ENCODE data around the gene THSD7B. TPM values are rescaled to one million over a fixed set of nuclear protein-coding genes. Genes with fewer than 3 reads are reported as not detected.
A peak's percentile ranks its signal among the peaks of the same experiment; 100 is the strongest.

The THSD7B gene
- not detected for total RNA-seq
- not detected for total RNA-seq (2013)
- 0 to 0.14 (median 0) reads per million in 29 experiments for total RNA-seq

- POLR2A ChIA-PET, result no interaction called here
- H3K36me3 ChIP-seq (ENCODE audit: control insufficient read depth in 2 of 2, extremely low read depth in 1 of 2, insufficient read depth in 1 of 2, low read length in 1 of 2), result no peaks in the 10 kb centered on the region
- Mint-ChIP-seq H3K36me3 (no peaks in the 10 kb centered on the region), H3K9me3 (peaks cover 0 to 6% (median 0%) of the 10 kb centered on the region in 3 donors), H3K27me3 (peaks cover 63 to 71% of the 10 kb centered on the region in 2 donors), H3K4me1 (peaks cover 3 to 12% (median 5%) of the 10 kb centered on the region in 3 donors), H3K4me3 (peak within 1 kb of the TSS in 1 of 3 donors; percentile 37), H3K27ac (no peak within 1 kb of the TSS)
- H3K4me1 ChIP-seq (ENCODE audit: control insufficient read depth in 1 of 2, extremely low read depth in 1 of 2, insufficient read depth in 2 of 2, low read length in 2 of 2), result peaks cover 0 to 5% of the 10 kb centered on the region in 2 experiments
- CTCF ChIA-PET, result no interaction called here
- no peak within 1 kb of the TSS for H3K27ac ChIP-seq (ENCODE audit: low read length)
- WGBS (ENCODE audit: insufficient coverage), result 3% methylated on average over 55 of the region's 77 CpGs
- no peaks in the 10 kb centered on the region for H3K9me3 ChIP-seq
- ATAC-seq (replicated peaks in 1 of 4) (no peak), DNase-seq (no peak)
- H3K27me3 ChIP-seq (replicated peaks in 1 of 2; ENCODE audit: control insufficient read depth in 2 of 2, extremely low read depth in 1 of 2, insufficient read depth in 2 of 2, low read length in 1 of 2), result peaks cover 7 to 27% of the 10 kb centered on the region in 2 experiments
- no peak within 1 kb of the TSS for H3K4me3 ChIP-seq (ENCODE audit: control insufficient read depth in 1 of 2, extremely low read depth in 1 of 2, low read length in 1 of 2)
Observed at GRCh38 chr2:136765256-136766072, at the start of gene THSD7B. TSS of gene THSD7B (plus strand) at chr2:136765545. CDS start at chr2:136882179, 116,634 bp downstream.

GRCh38 chr2:136718273-136718672, 47.1 kb upstream of the THSD7B start:
- no peak overlapping the region for H3K4me3 Mint-ChIP-seq
- no peaks in the 10 kb centered on the region for H3K36me3 ChIP-seq (ENCODE audit: control insufficient read depth in 2 of 2, extremely low read depth in 1 of 2, insufficient read depth in 1 of 2, low read length in 1 of 2)

GRCh38 chr2:136727973-136728699, 37.2 kb upstream of the THSD7B start:
- no peak overlapping the region for H3K4me3 Mint-ChIP-seq
- ATAC-seq (replicated peaks in 1 of 4) (no peak), DNase-seq (no peak)
- ChIA-PET CTCF (no interaction called here), POLR2A (no interaction called here)
- no peak overlapping the region for H3K27ac ChIP-seq (ENCODE audit: low read length)
- no peak overlapping the region for H3K27ac Mint-ChIP-seq
- H3K36me3 ChIP-seq (ENCODE audit: control insufficient read depth in 2 of 2, extremely low read depth in 1 of 2, insufficient read depth in 1 of 2, low read length in 1 of 2), result no peaks in the 10 kb centered on the region
- H3K4me1 Mint-ChIP-seq, result no peaks in the 10 kb centered on the region
- H3K27me3 ChIP-seq (replicated peaks in 1 of 2; ENCODE audit: control insufficient read depth in 2 of 2, extremely low read depth in 1 of 2, insufficient read depth in 2 of 2, low read length in 1 of 2), result peaks cover 0 to 9% of the 10 kb centered on the region in 2 experiments
- H3K27me3 Mint-ChIP-seq, result peaks cover 4 to 9% of the 10 kb centered on the region in 2 donors
- WGBS (ENCODE audit: insufficient coverage), result 50% methylated on average over 2 of the region's 4 CpGs
- no peaks in the 10 kb centered on the region for H3K4me1 ChIP-seq (ENCODE audit: control insufficient read depth in 1 of 2, extremely low read depth in 1 of 2, insufficient read depth in 2 of 2, low read length in 2 of 2)
- H3K9me3 ChIP-seq, result no peaks in the 10 kb centered on the region
- H3K36me3 Mint-ChIP-seq, result no peaks in the 10 kb centered on the region
- H3K4me3 ChIP-seq (ENCODE audit: control insufficient read depth in 1 of 2, extremely low read depth in 1 of 2, low read length in 1 of 2), result no peak overlapping the region
- H3K9me3 Mint-ChIP-seq, result peaks cover 0 to 8% (median 0%) of the 10 kb centered on the region in 3 donors

More at GRCh38 chr2:136718273-136718672, 47.1 kb upstream of the THSD7B start:
- POLR2A ChIA-PET, result no interaction called here
- Histone ChIP-seq H3K27me3 (replicated peaks in 1 of 2; ENCODE audit: control insufficient read depth in 2 of 2, extremely low read depth in 1 of 2, insufficient read depth in 2 of 2, low read length in 1 of 2) (no peaks in the 10 kb centered on the region), H3K4me3 (ENCODE audit: control insufficient read depth in 1 of 2, extremely low read depth in 1 of 2, low read length in 1 of 2) (no peak overlapping the region), H3K4me1 (ENCODE audit: control insufficient read depth in 1 of 2, extremely low read depth in 1 of 2, insufficient read depth in 2 of 2, low read length in 2 of 2) (no peaks in the 10 kb centered on the region), H3K27ac (ENCODE audit: low read length) (no peak overlapping the region), H3K9me3 (no peaks in the 10 kb centered on the region)
- CTCF ChIA-PET, result no interaction called here
- H3K36me3 Mint-ChIP-seq, result no peaks in the 10 kb centered on the region
- H3K27ac Mint-ChIP-seq, result no peak overlapping the region
- peaks cover 4% of the 10 kb centered on the region in 2 donors for H3K27me3 Mint-ChIP-seq
- DNase-seq (no peak), ATAC-seq (replicated peaks in 1 of 4) (no peak)
- H3K9me3 Mint-ChIP-seq, result peaks cover 0 to 10% (median 8%) of the 10 kb centered on the region in 3 donors
- no peaks in the 10 kb centered on the region for H3K4me1 Mint-ChIP-seq

- Histone ChIP-seq H3K9me3 (no peaks in the 10 kb centered on the region), H3K27ac (ENCODE audit: low read length) (no peak overlapping the region), H3K4me1 (ENCODE audit: control insufficient read depth in 1 of 2, extremely low read depth in 1 of 2, insufficient read depth in 2 of 2, low read length in 2 of 2) (no peaks in the 10 kb centered on the region), H3K27me3 (replicated peaks in 1 of 2; ENCODE audit: control insufficient read depth in 2 of 2, extremely low read depth in 1 of 2, insufficient read depth in 2 of 2, low read length in 1 of 2) (no peaks in the 10 kb centered on the region), H3K36me3 (ENCODE audit: control insufficient read depth in 2 of 2, extremely low read depth in 1 of 2, insufficient read depth in 1 of 2, low read length in 1 of 2) (no peaks in the 10 kb centered on the region), H3K4me3 (ENCODE audit: control insufficient read depth in 1 of 2, extremely low read depth in 1 of 2, low read length in 1 of 2) (no peak overlapping the region)
- ChIA-PET POLR2A (no interaction called here), CTCF (no interaction called here)
- no peak overlapping the region for H3K4me3 Mint-ChIP-seq
- H3K27ac Mint-ChIP-seq, result no peak overlapping the region
- no peaks in the 10 kb centered on the region for H3K36me3 Mint-ChIP-seq
- ATAC-seq (replicated peaks in 1 of 4), result no peak
- H3K27me3 Mint-ChIP-seq, result peaks cover 9 to 20% of the 10 kb centered on the region in 2 donors
- peaks cover 0 to 9% (median 0%) of the 10 kb centered on the region in 3 donors for H3K9me3 Mint-ChIP-seq
- no peak for DNase-seq
- WGBS (ENCODE audit: insufficient coverage), result no CpG with 5 or more reads among the region's 3 CpGs
- no peaks in the 10 kb centered on the region for H3K4me1 Mint-ChIP-seq
Observed at GRCh38 chr2:136736236-136736635, 29.1 kb upstream of the THSD7B start.

- H3K27ac ChIP-seq (ENCODE audit: low read length), result no peak overlapping the region
- Mint-ChIP-seq H3K9me3 (peaks cover 0 to 6% (median 0%) of the 10 kb centered on the region in 3 donors), H3K4me3 (no peak overlapping the region), H3K36me3 (no peaks in the 10 kb centered on the region), H3K27me3 (peaks cover 9 to 12% of the 10 kb centered on the region in 2 donors), H3K4me1 (no peaks in the 10 kb centered on the region), H3K27ac (no peak overlapping the region)
- ChIA-PET POLR2A (no interaction called here), CTCF (interaction anchor here in 1 of 2 donors (1.3 kb wide), 1 partner anchor 824 kb away, joined by 4 read pairs; no protein-coding TSS in a partner anchor)
- no peak overlapping the region for H3K4me3 ChIP-seq (ENCODE audit: control insufficient read depth in 1 of 2, extremely low read depth in 1 of 2, low read length in 1 of 2)
- H3K36me3 ChIP-seq (ENCODE audit: control insufficient read depth in 2 of 2, extremely low read depth in 1 of 2, insufficient read depth in 1 of 2, low read length in 1 of 2), result no peaks in the 10 kb centered on the region
- WGBS (ENCODE audit: insufficient coverage), result no CpG with 5 or more reads among the region's 2 CpGs
- no peak for ATAC-seq (replicated peaks in 1 of 4)
- H3K9me3 ChIP-seq, result no peaks in the 10 kb centered on the region
- no peaks in the 10 kb centered on the region for H3K4me1 ChIP-seq (ENCODE audit: control insufficient read depth in 1 of 2, extremely low read depth in 1 of 2, insufficient read depth in 2 of 2, low read length in 2 of 2)
- H3K27me3 ChIP-seq (replicated peaks in 1 of 2; ENCODE audit: control insufficient read depth in 2 of 2, extremely low read depth in 1 of 2, insufficient read depth in 2 of 2, low read length in 1 of 2), result no peaks in the 10 kb centered on the region
- DNase-seq, result no peak
Observed at GRCh38 chr2:136738044-136738443, 27.3 kb upstream of the THSD7B start.

GRCh38 chr2:136741471-136741870, 23.9 kb upstream of the THSD7B start:
- H3K9me3 Mint-ChIP-seq, result no peaks in the 10 kb centered on the region
- peaks cover 10 to 19% of the 10 kb centered on the region in 2 donors for H3K27me3 Mint-ChIP-seq
- H3K9me3 ChIP-seq, result no peaks in the 10 kb centered on the region
- ChIA-PET CTCF (no interaction called here), POLR2A (no interaction called here)
- no CpG with 5 or more reads among the region's 2 CpGs for WGBS (ENCODE audit: insufficient coverage)
- no peak for DNase-seq
- H3K27ac ChIP-seq (ENCODE audit: low read length), result no peak overlapping the region
- H3K36me3 ChIP-seq (ENCODE audit: control insufficient read depth in 2 of 2, extremely low read depth in 1 of 2, insufficient read depth in 1 of 2, low read length in 1 of 2), result no peaks in the 10 kb centered on the region
- H3K4me1 ChIP-seq (ENCODE audit: control insufficient read depth in 1 of 2, extremely low read depth in 1 of 2, insufficient read depth in 2 of 2, low read length in 2 of 2), result no peaks in the 10 kb centered on the region
- no peaks in the 10 kb centered on the region for H3K4me1 Mint-ChIP-seq
- H3K27ac Mint-ChIP-seq, result no peak overlapping the region
- no peaks in the 10 kb centered on the region for H3K27me3 ChIP-seq (replicated peaks in 1 of 2; ENCODE audit: control insufficient read depth in 2 of 2, extremely low read depth in 1 of 2, insufficient read depth in 2 of 2, low read length in 1 of 2)
- no peak for ATAC-seq (replicated peaks in 1 of 4)
- H3K36me3 Mint-ChIP-seq, result no peaks in the 10 kb centered on the region
- no peak overlapping the region for H3K4me3 Mint-ChIP-seq
- no peak overlapping the region for H3K4me3 ChIP-seq (ENCODE audit: control insufficient read depth in 1 of 2, extremely low read depth in 1 of 2, low read length in 1 of 2)
